ENCODE data around the gene FBXL15.

The FBXL15 gene

GRCh38 chr10:102420714-102421506, at the start of gene FBXL15:
Gene FBXL15, plus strand, starts transcription at chr10:102420836. Its CDS starts 294 bp downstream, at chr10:102421130.
- peak; percentile 97 for DNase-seq (ENCODE audit: low read depth)
- TF ChIP-seq CTCF (conservative IDR thresholded peaks at IDR 0.05; ENCODE audit: low read depth, low read length): no peak
- peak within 1 kb of the TSS; percentile 86 for H3K4me3 ChIP-seq (ENCODE audit: low read depth, low read length)

GRCh38 chr10:102371295-102371694, 49.3 kb upstream of the FBXL15 start:
- H3K4me3 ChIP-seq (ENCODE audit: low read depth, low read length): no peak overlapping the region
- DNase-seq (ENCODE audit: low read depth): no peak
- no peak for TF ChIP-seq CTCF (conservative IDR thresholded peaks at IDR 0.05; ENCODE audit: low read depth, low read length)

GRCh38 chr10:102375250-102375649, 45.4 kb upstream of the FBXL15 start:
- no peak for DNase-seq (ENCODE audit: low read depth)
- TF ChIP-seq CTCF (conservative IDR thresholded peaks at IDR 0.05; ENCODE audit: low read depth, low read length): peak; percentile 40
- H3K4me3 ChIP-seq (ENCODE audit: low read depth, low read length): no peak overlapping the region

- DNase-seq (ENCODE audit: low read depth): no peak
- TF ChIP-seq CTCF (conservative IDR thresholded peaks at IDR 0.05; ENCODE audit: low read depth, low read length): no peak
- H3K4me3 ChIP-seq (ENCODE audit: low read depth, low read length): no peak overlapping the region
These were observed 44.8 kb upstream of the FBXL15 start for GRCh38 chr10:102375867-102376266.

GRCh38 chr10:102376901-102377300, 43.7 kb upstream of the FBXL15 start:
- no peak for DNase-seq (ENCODE audit: low read depth)
- no peak overlapping the region for H3K4me3 ChIP-seq (ENCODE audit: low read depth, low read length)
- no peak for TF ChIP-seq CTCF (conservative IDR thresholded peaks at IDR 0.05; ENCODE audit: low read depth, low read length)

GRCh38 chr10:102379383-102379782, 41.3 kb upstream of the FBXL15 start:
- no peak for TF ChIP-seq CTCF (conservative IDR thresholded peaks at IDR 0.05; ENCODE audit: low read depth, low read length)
- no peak for DNase-seq (ENCODE audit: low read depth)
- no peak overlapping the region for H3K4me3 ChIP-seq (ENCODE audit: low read depth, low read length)

- no peak for DNase-seq (ENCODE audit: low read depth)
- TF ChIP-seq CTCF (conservative IDR thresholded peaks at IDR 0.05; ENCODE audit: low read depth, low read length): no peak
- H3K4me3 ChIP-seq (ENCODE audit: low read depth, low read length): no peak overlapping the region
These were observed 38.7 kb upstream of the FBXL15 start for GRCh38 chr10:102381983-102382382.

All from choroid plexus epithelial cell (primary cell).